ENCODE data around the gene SCRN1.

SCRN1 gene

GRCh38 chr7:30019387-30019786, 29.8 kb upstream of the SCRN1 start:
- H2AFZ ChIP-seq (ENCODE audit: low read depth, low read length) = no peak overlapping the region
- H2BK12ac ChIP-seq (ENCODE audit: low read length in 2 of 2) = no peak overlapping the region
- H3K36me3 ChIP-seq (ENCODE audit: control insufficient read depth in 1 of 2, insufficient read depth in 2 of 2, low read depth in 1 of 2, low read length in 2 of 2) = peaks cover 10 to 29% of the 10 kb centered on the region in 2 experiments
- no peak overlapping the region for H3K4ac ChIP-seq (ENCODE audit: low read depth in 1 of 2, low read length in 2 of 2)
- no peak overlapping the region for H4K8ac ChIP-seq (ENCODE audit: low read length)
- H2BK15ac ChIP-seq (ENCODE audit: low read depth, poor library complexity, severe bottlenecking) = no peak overlapping the region
- H3K27ac ChIP-seq (ENCODE audit: low read length, poor library complexity, severe bottlenecking) = no peak overlapping the region
- H3K27me3 ChIP-seq (ENCODE audit: control insufficient read depth in 1 of 2, insufficient read depth in 1 of 2, low read length in 2 of 2) = no peaks in the 10 kb centered on the region
- no peak overlapping the region for H2AK5ac ChIP-seq (ENCODE audit: low read length, severe bottlenecking)
- no peak overlapping the region for H3K4me2 ChIP-seq (ENCODE audit: low read length, poor library complexity, severe bottlenecking)
- H3K18ac ChIP-seq (ENCODE audit: low read depth in 1 of 2, low read length in 2 of 2) = no peak overlapping the region
- H3K9me3 ChIP-seq (ENCODE audit: control insufficient read depth, low read length) = no peaks in the 10 kb centered on the region
- no peak for DNase-seq
- H3K79me1 ChIP-seq (replicated peaks; ENCODE audit: low read length, poor library complexity, severe bottlenecking) = peaks cover 16% of the 10 kb centered on the region
- H3K4me1 ChIP-seq (ENCODE audit: control insufficient read depth, insufficient read depth, low read depth, low read length) = no peaks in the 10 kb centered on the region
- H2BK5ac ChIP-seq (ENCODE audit: low read depth, low read length, poor library complexity, severe bottlenecking) = no peak overlapping the region
- no peak overlapping the region for H3K14ac ChIP-seq (ENCODE audit: low read length in 2 of 2)
- WGBS = no CpG with 5 or more reads among the region's 1 CpG
- no peak overlapping the region for H3K23ac ChIP-seq (ENCODE audit: low read length in 2 of 2)
- H4K91ac ChIP-seq (ENCODE audit: low read length) = no peak overlapping the region
- H3K9ac ChIP-seq (ENCODE audit: low read length) = no peak overlapping the region
- H2BK120ac ChIP-seq (ENCODE audit: low read depth, low read length) = no peak overlapping the region
- H3K4me3 ChIP-seq (ENCODE audit: insufficient read depth in 1 of 2, low read depth in 1 of 2, low read length in 2 of 2) = no peak overlapping the region

DNA sequence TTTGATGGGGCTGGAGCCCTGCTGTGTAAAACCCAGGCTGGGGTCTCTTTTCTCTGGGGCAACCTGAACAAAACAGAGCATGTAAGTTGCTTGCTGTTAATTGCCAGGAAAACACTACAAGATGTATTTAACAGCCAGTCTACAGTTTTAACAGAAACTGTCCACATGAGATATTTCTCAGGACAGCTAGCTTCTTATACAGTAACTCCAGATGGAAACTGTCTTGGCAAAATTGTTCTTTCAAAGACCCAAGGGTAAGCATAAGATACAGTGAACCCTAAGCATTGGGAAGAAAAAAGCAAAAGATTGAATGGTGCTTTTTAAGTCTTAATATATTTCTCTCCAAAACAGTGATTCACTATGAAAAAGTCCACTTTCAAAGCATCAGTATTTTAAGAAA, 28.9 kb upstream of the SCRN1 start:
- no peak overlapping the region for H4K8ac ChIP-seq (ENCODE audit: low read length)
- no peaks in the 10 kb centered on the region for H3K9me3 ChIP-seq (ENCODE audit: control insufficient read depth, low read length)
- no peak overlapping the region for H2BK15ac ChIP-seq (ENCODE audit: low read depth, poor library complexity, severe bottlenecking)
- H2BK5ac ChIP-seq (ENCODE audit: low read depth, low read length, poor library complexity, severe bottlenecking) = no peak overlapping the region
- H3K4me2 ChIP-seq (ENCODE audit: low read length, poor library complexity, severe bottlenecking) = no peak overlapping the region
- no peak overlapping the region for H3K18ac ChIP-seq (ENCODE audit: low read depth in 1 of 2, low read length in 2 of 2)
- H3K79me1 ChIP-seq (replicated peaks; ENCODE audit: low read length, poor library complexity, severe bottlenecking) = peaks cover 14% of the 10 kb centered on the region
- H3K4me3 ChIP-seq (ENCODE audit: insufficient read depth in 1 of 2, low read depth in 1 of 2, low read length in 2 of 2) = no peak overlapping the region
- H2AK5ac ChIP-seq (ENCODE audit: low read length, severe bottlenecking) = no peak overlapping the region
- no peak for DNase-seq
- no peak overlapping the region for H2AFZ ChIP-seq (ENCODE audit: low read depth, low read length)
- H2BK120ac ChIP-seq (ENCODE audit: low read depth, low read length) = no peak overlapping the region
- H3K23ac ChIP-seq (ENCODE audit: low read length in 2 of 2) = no peak overlapping the region
- H3K4me1 ChIP-seq (ENCODE audit: control insufficient read depth, insufficient read depth, low read depth, low read length) = no peaks in the 10 kb centered on the region
- H4K91ac ChIP-seq (ENCODE audit: low read length) = no peak overlapping the region
- H3K27me3 ChIP-seq (ENCODE audit: control insufficient read depth in 1 of 2, insufficient read depth in 1 of 2, low read length in 2 of 2) = no peaks in the 10 kb centered on the region
- no peak overlapping the region for H3K4ac ChIP-seq (ENCODE audit: low read depth in 1 of 2, low read length in 2 of 2)
- H2BK12ac ChIP-seq (ENCODE audit: low read length in 2 of 2) = no peak overlapping the region
- H3K36me3 ChIP-seq (ENCODE audit: control insufficient read depth in 1 of 2, insufficient read depth in 2 of 2, low read depth in 1 of 2, low read length in 2 of 2) = peaks cover 14 to 36% of the 10 kb centered on the region in 2 experiments
- no peak overlapping the region for H3K14ac ChIP-seq (ENCODE audit: low read length in 2 of 2)
- H3K9ac ChIP-seq (ENCODE audit: low read length) = no peak overlapping the region
- no peak overlapping the region for H3K27ac ChIP-seq (ENCODE audit: low read length, poor library complexity, severe bottlenecking)

DNA sequence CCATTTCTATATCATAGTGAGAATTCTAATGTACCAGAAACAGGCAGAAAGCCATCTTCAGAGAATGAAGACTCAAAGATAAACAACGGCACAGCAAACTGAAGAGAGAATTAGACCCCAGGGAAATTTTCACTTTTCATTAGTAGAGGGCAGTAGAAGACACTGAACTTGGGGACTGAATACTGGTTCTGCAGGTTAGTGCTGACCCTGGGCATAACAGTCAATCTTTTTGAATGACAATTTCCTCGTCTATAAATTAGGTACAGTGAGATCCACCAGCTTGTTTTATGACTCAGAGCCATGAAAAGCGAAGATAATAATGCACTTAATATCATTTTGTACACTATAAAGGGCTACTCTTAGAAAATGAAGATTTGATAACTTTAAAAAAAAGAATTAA, 23.2 kb upstream of the SCRN1 start:
- Histone ChIP-seq H3K14ac (ENCODE audit: low read length in 2 of 2) (no peak overlapping the region), H3K4me2 (ENCODE audit: low read length, poor library complexity, severe bottlenecking) (no peak overlapping the region), H3K4me3 (ENCODE audit: insufficient read depth in 1 of 2, low read depth in 1 of 2, low read length in 2 of 2) (no peak overlapping the region), H4K8ac (ENCODE audit: low read length) (no peak overlapping the region), H2BK120ac (ENCODE audit: low read depth, low read length) (no peak overlapping the region), H2AFZ (ENCODE audit: low read depth, low read length) (no peak overlapping the region), H3K18ac (ENCODE audit: low read depth in 1 of 2, low read length in 2 of 2) (no peak overlapping the region), H3K36me3 (ENCODE audit: control insufficient read depth in 1 of 2, insufficient read depth in 2 of 2, low read depth in 1 of 2, low read length in 2 of 2) (peaks cover 13 to 40% of the 10 kb centered on the region in 2 experiments), H3K9ac (ENCODE audit: low read length) (no peak overlapping the region), H3K23ac (ENCODE audit: low read length in 2 of 2) (no peak overlapping the region), H2BK12ac (ENCODE audit: low read length in 2 of 2) (no peak overlapping the region), H3K4me1 (ENCODE audit: control insufficient read depth, insufficient read depth, low read depth, low read length) (no peaks in the 10 kb centered on the region), H2BK5ac (ENCODE audit: low read depth, low read length, poor library complexity, severe bottlenecking) (no peak overlapping the region), H3K79me1 (replicated peaks; ENCODE audit: low read length, poor library complexity, severe bottlenecking) (peaks cover 6% of the 10 kb centered on the region), H3K9me3 (ENCODE audit: control insufficient read depth, low read length) (no peaks in the 10 kb centered on the region), H2AK5ac (ENCODE audit: low read length, severe bottlenecking) (no peak overlapping the region), H4K91ac (ENCODE audit: low read length) (no peak overlapping the region), H2BK15ac (ENCODE audit: low read depth, poor library complexity, severe bottlenecking) (no peak overlapping the region), H3K4ac (ENCODE audit: low read depth in 1 of 2, low read length in 2 of 2) (no peak overlapping the region), H3K27me3 (ENCODE audit: control insufficient read depth in 1 of 2, insufficient read depth in 1 of 2, low read length in 2 of 2) (no peaks in the 10 kb centered on the region), H3K27ac (ENCODE audit: low read length, poor library complexity, severe bottlenecking) (no peak overlapping the region)
- no peak for DNase-seq
- 97% methylated on average over 2 of the region's 3 CpGs for WGBS

GRCh38 chr7:30010021-30010420, 20.4 kb upstream of the SCRN1 start:
- no peak overlapping the region for H3K27ac ChIP-seq (ENCODE audit: low read length, poor library complexity, severe bottlenecking)
- WGBS = 96% methylated on average over 6 of the region's 6 CpGs

More at GRCh38 chr7:30010021-30010420, 20.4 kb upstream of the SCRN1 start:
- Histone ChIP-seq H3K23ac (ENCODE audit: low read length in 2 of 2) (no peak overlapping the region), H3K4me1 (ENCODE audit: control insufficient read depth, insufficient read depth, low read depth, low read length) (no peaks in the 10 kb centered on the region), H3K9me3 (ENCODE audit: control insufficient read depth, low read length) (no peaks in the 10 kb centered on the region), H3K36me3 (ENCODE audit: control insufficient read depth in 1 of 2, insufficient read depth in 2 of 2, low read depth in 1 of 2, low read length in 2 of 2) (peaks cover 5 to 23% of the 10 kb centered on the region in 2 experiments), H2BK12ac (ENCODE audit: low read length in 2 of 2) (no peak overlapping the region), H2BK15ac (ENCODE audit: low read depth, poor library complexity, severe bottlenecking) (no peak overlapping the region), H3K27me3 (ENCODE audit: control insufficient read depth in 1 of 2, insufficient read depth in 1 of 2, low read length in 2 of 2) (no peaks in the 10 kb centered on the region), H3K18ac (ENCODE audit: low read depth in 1 of 2, low read length in 2 of 2) (no peak overlapping the region), H3K4me3 (ENCODE audit: insufficient read depth in 1 of 2, low read depth in 1 of 2, low read length in 2 of 2) (no peak overlapping the region), H3K4me2 (ENCODE audit: low read length, poor library complexity, severe bottlenecking) (no peak overlapping the region), H2AFZ (ENCODE audit: low read depth, low read length) (no peak overlapping the region), H4K91ac (ENCODE audit: low read length) (no peak overlapping the region), H3K9ac (ENCODE audit: low read length) (no peak overlapping the region), H2AK5ac (ENCODE audit: low read length, severe bottlenecking) (no peak overlapping the region), H2BK120ac (ENCODE audit: low read depth, low read length) (no peak overlapping the region), H3K4ac (ENCODE audit: low read depth in 1 of 2, low read length in 2 of 2) (no peak overlapping the region), H3K79me1 (replicated peaks; ENCODE audit: low read length, poor library complexity, severe bottlenecking) (peaks cover 3% of the 10 kb centered on the region), H3K14ac (ENCODE audit: low read length in 2 of 2) (no peak overlapping the region), H4K8ac (ENCODE audit: low read length) (no peak overlapping the region), H2BK5ac (ENCODE audit: low read depth, low read length, poor library complexity, severe bottlenecking) (no peak overlapping the region)
- DNase-seq = no peak
